ENCODE results near the gene ARHGAP11A. TPM values are rescaled to one million over a fixed set of nuclear protein-coding genes. Genes with fewer than 3 reads are reported as not detected.

ARHGAP11A gene
- total RNA-seq, 1 donor from 2014 or later, result 4.1 TPM

DNA sequence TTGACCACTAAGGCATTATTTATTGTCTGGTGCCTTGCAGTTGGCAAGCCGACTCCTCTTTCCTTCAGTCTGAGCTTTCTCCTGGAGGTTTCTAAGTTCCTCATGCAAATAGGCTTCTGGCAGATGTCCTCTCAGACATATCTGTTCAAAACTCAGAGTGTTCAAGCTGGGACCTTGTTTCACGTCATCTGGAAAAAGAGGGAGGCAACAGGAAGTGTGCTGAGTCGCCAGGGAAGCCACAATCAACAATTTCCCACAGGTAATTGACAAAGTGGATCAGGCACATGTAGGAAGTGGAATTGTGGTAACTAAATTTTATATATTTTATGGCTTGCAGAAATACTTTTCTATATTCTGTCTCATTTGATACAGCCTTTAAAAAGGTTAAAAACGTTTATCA, 40.8 kb downstream of the ARHGAP11A start:
- DNase-seq (ENCODE audit: low spot score), result no peak

DNA sequence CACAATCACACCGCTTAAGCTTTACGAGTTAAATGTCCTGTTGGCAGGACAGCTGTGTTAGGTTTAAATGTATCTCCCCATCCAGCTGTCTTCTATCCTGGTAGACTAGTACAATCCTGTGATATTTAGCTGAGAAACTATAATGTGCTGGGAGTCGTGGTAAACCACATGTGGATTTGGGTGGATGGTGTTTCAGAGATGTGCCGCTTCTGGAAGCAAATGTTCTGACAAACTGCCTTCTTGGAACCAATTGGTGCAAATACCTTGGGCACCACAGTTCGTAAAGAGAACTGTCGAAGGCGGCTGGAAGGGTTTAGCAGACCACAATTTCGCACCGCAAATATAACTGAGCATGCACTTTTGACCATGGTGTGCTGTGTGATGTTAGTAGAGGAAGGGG, 41.2 kb downstream of the ARHGAP11A start:
- DNase-seq (ENCODE audit: low spot score), result no peak

DNA sequence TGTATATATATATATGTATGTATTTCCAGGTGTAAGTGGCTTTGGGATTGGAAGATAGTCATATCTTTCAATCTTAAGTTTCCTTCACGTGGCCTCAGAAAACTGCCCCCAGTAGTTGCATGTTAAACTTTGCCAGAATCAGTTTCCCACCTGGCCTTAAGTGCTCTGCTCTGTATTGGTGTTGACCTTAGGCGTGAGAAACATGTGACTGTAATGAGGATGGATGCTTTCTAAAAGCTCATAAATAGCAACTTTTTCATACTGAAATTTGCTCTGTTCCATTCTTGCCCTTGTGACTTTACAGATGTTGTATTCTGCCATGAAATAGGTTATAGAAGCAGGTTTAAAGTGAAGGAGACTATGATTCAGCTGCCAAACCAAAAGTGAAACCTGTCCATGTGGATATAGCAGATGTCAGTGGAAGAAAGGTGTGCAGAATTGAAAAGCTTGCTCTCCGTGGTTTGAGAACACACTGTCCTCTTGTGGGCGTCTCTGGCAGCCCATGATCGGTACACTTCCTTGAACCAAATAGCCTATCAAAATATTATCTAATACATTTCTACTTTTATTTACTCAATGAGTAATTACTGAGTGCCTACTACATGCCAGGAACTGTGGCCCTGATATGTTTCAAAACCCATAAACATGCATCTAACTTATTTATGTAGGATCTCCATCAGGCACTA, 42.0 kb downstream of the ARHGAP11A start:
- DNase-seq (ENCODE audit: low spot score), result no peak

DNA sequence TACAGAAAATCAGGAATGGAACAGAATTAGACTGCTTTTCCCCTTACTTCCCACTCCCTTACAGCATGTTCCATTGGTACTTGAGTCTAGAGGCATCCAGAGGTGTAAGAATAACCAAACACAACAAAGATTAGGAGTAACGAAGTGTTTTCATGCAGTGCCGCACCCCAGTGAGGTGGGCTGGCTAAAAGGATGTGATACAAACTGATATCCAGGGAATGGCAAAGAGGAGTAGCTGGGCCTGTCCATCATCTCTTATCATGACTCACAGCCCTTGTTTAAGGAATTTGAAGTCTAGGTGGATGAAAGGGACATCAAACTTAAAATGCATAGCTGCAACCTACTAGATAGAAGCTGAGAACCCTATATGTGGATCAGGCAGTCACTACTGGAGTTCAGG, 42.6 kb downstream of the ARHGAP11A start:
- no peak for DNase-seq (ENCODE audit: low spot score)

DNA sequence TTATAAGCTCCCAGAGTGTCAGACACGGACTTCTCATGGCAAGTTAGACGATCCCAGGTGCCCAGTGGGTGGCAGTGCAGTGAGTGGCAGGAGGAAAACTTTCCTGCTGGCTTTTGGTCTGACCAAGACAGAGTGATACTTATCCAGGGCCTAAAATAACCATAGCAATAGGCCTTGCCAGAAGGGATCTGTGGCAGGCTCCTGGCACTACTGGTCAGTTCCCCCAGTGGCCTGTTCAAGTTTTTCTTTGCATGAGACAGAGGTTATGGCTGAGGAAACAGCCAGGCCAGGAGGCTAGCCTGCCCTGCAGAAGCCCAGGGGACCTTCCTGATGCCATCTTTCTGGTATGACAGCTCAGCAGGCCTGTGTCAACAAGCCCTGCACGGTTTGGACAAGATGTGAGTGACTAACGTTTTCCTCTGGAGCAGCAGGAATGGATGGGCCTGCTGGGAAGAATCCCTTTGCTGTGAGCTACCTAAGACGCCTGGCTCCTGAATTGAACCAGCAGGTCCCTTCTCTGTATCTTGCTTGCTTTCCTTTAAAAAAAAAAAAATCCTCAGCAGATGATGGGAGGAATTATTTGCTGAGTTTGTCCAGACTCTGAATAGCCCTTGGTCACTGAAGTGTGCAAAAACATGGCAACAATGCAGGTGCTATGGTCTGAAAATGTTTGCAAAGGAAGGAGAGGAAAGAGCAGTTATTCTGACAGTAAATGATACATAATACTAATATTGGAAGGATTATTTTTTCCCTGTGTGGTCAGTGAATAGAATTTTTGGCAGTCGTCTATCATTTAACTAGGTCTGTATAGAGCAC, 44.2 kb downstream of the ARHGAP11A start:
- DNase-seq (ENCODE audit: low spot score), result no peak

DNA sequence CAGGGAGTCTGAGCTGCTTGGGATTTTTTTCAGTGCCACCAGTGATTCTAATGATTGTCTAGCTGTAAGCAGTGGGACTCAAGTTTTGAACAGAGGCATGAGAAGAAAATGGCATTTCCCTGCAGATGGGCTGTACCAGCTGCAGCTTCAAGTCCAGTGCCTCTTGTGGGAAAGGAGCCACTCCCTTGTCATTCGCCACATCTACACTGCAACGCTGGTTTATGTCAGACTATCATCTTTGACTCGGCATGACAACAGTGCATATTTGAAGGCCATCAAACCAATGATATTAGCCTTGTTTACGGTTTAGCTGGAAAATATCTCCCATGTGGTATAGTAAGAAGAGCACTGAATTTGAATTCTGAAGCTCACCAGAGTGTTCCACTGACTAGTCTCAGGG, 48.4 kb downstream of the ARHGAP11A start:
- no peak for DNase-seq (ENCODE audit: low spot score)

DNA sequence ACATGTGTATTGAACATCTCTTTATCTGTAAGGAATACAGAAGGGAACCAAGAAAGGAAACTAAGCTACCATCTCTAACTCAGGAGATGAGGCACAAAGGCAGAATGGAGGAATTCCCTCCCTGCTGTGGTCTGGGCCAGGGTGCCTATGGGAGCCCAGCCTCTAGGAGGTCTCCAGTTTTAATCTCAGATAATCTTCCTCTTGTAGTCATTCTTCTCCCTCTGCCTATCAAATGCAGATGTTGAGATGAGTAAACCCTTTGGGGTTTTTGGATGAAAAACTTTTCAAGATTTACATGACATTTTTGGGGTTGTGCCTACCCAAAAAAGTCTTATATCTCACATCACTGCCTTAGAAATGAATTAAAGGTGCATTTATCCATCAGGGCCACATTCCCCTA, 49.5 kb downstream of the ARHGAP11A start:
- no peak for DNase-seq (ENCODE audit: low spot score)

DNA sequence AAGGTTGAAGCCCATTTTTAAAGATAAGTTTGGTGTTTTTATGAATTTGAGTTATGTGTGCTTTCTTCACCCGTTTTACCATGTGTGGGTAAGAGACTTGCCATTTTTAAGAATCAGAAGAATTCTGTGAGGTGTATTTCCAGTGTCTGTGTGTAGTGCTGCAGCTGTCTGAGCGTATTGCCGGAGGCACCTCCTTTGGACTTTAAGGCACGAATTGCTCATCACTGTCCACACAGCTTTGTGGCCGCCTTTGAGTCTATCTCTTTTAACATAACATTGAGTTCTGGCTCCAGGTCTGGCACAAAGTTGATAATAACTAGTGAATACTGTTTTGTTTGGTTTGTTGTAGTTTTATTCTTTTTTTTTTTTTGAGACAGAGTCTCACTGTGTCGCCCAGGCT, 52.0 kb downstream of the ARHGAP11A start:
- no peak for DNase-seq (ENCODE audit: low spot score)

DNA sequence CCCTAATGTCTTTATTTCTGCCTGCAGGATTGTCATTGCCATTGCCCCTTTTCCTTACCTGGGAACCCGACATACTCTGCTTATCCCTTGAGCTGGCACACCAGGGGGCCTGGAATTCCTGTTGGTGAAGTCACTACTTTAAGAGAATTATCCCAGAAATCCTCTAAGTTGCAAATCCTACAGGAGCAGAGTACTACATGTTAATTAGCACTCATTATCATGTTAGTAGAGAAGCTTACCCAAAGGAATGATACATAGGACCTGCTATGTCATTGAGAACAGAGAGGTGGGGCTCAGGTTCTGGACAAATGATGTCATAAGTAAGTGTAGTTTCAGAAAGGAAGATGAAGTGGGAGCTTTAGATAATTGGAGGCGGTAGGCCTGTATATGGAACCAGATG, 53.6 kb downstream of the ARHGAP11A start:
- no peak for DNase-seq (ENCODE audit: low spot score)

DNA sequence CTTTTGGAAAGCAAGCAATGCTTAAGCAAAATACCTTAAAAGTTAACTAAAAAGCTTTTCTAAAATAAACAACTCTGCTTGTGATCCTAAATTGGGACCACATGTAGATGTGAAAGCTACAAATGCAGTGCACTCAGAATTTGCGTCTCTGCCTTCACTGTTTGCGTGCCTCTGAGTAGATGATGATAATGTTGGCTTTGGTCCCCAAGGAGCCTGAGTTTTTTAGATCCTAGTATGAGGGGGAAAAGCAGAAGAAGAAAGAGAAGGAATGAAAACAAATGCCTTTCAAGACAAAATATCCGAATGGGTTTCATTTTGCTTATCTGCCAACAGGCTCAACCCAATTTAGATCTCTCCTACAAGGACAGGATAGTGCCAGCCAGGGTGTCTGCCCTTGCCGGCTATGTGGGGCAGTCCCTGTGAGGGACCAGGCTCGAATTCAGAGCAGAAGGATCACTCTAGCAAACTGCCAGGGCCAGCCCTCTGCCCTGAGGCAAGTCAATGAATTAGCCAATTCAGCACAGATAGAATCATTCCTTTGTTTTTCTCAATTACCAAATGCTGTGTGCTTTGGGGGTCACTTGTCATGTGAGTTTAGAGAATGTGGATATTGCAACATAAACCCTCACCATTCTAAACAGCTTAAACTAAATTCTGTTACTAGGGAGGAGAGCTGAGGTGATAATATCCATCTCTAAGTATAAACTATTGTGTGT, 54.8 kb downstream of the ARHGAP11A start:
- no peak for DNase-seq (ENCODE audit: low spot score)

DNA sequence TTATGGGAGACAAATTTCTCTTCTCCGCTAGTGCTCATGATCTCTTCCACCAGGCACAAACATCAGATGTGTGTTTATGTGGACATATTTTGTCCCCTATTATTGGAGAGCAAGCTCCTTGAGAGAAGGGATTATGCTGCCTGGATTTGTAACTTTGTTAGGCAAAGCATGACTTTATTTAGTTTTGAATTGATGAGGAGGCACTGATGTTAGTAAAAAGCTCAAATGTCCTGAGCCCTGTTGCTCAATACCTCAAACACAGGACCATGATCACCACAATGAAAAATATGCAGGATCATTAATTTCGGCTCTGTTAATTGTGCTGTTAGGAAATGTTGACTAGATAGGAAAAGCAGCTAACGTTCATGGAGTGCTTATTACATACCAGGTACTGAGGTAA, 55.3 kb downstream of the ARHGAP11A start:
- DNase-seq (ENCODE audit: low spot score), result no peak

DNA sequence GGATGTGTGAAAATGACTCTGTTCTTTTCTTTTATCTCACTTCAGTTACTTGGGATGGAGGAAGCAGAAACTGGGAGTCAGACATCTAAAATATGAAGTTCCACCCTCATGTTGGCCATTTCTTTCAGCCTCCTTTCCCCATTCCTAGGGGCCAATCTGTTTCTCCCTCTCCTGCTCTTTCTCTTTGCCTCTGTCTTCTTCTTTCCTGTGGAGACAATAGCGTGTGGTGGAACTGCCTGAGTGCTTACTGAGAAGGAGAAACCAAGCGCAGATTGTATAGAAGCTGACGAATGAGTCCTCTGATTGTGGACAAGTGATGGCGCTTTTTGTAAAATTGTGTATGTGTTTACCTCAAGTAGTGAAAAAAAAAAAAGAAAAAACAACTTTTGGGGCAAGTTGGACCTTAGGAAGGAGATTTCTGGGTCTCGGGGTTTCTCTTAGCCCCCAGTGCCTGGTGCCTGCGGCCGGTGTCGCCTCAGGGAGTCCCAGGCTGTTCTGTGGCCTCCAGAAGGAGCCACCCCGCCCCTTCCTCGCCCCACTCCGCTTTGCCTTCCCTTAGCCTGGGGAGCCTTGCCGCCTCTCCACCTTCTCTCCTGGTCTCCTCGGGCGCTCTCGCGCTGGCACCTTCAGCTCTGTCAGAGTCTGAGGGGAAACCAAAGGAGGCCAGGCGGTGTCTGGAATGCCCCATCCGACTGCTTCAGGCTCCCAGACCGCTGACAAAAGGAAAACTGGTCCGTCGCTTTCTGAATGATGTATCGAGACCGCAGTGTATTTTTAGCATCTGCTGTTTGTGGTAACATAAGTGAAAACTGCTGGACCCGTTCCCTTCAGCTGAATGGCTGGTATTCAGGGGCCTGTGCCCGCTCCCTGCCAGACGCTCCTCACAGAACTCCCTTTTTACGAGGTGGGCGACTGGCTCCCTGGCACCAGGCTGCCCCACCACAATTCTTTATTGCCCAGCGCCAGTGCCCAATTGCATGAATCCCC, 56.3 kb downstream of the ARHGAP11A start:
- DNase-seq (ENCODE audit: low spot score), result no peak

DNA sequence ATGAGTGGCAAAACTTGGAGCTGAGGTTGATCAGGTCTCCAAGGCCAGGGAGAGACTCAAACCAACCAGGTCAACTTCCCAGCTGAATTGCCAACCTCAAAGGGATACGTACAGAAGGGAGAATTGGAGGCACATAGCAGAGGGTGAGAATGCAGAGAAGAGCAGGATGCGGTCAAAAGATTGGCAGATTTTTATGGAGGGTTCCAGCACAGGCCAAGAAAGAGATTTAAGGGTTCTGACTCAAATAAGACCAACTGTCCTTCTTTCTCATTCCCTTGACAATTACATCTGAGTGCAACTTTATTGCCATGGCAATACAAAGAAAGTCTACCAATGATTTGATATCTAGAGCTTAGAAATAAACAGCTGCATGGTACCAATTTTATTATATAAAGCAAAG, 59.4 kb downstream of the ARHGAP11A start:
- DNase-seq (ENCODE audit: low spot score), result no peak

DNA sequence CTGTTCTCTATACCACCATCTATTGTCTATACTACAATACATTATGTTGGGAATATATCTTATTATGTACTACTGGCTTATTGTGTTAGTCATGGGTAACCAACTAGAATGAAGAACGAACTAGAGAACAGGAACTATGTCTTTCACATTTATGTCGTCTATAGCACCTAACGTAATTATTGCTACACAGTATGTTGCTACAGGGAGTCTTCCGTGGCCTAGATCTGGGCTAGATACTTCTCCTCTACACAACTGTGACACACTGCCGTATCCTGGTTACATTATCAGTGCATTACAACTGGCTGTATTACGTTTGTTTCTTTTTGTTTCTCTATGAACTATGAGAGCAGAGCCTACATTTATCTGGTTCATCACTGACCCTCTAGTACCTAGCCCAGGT, 60.2 kb downstream of the ARHGAP11A start:
- no peak for DNase-seq (ENCODE audit: low spot score)

DNA sequence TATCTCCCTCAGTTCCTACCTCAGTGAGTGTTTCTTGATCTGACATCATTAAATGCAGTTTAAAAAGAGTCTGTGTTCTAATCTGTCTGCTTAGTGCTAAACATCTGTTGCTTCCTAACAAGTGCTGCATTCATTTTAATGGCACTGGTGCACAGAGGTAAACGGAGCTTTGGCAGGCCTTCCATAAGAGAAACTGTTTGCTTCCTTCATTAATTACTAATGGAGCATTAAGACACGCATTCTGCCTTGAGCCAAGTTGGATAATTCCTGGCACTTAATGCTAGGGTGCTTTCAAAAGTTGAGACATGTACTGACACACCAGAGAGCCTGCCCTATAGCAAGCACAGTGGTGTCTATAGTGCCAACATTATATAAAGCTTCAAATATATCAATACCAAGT, 60.9 kb downstream of the ARHGAP11A start:
- DNase-seq (ENCODE audit: low spot score), result no peak

DNA sequence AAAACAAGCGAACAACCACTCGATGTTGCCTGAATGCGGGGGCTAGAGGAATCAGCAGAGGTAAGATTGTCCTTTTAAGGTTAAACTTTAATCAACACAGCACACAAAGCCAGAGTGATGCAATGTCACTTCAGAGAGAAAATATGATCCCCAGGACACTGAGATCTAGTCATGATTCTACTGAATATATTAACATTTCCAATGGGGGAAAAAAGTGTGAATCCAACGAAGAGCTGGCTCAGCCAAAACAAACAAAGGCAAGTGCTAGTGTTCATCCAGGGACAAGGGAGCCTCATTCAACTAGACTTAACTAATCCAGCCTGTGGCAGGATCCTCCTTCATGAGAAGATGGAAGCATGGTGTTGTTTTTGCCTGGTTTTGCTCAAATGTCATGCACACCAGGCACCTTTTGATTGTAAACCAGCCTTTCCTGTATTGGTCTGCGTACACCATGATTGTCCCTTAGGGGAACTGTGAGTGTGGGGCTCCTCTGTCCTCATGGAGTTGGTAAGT, 62.0 kb downstream of the ARHGAP11A start:
- DNase-seq (ENCODE audit: low spot score), result no peak

DNA sequence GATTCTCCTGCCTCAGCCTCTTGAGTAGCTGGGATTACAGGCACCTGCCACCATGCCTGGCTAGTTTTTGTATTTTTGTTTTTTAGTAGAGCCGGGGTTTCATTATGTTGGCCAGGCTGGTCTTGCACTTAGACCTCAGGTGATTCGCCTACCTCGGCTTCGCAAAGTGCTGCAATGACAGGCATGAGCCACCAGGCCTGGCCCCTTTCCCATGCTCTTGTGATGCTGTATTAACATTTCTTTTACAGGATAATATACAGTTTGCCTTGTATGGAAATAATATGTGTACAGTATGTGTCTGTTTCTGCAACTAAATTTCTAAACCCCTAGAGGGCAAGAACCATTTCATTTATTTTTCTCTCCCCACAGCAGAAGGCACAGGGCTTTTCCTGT, 64.0 kb downstream of the ARHGAP11A start:
- no peak for DNase-seq (ENCODE audit: low spot score)

DNA sequence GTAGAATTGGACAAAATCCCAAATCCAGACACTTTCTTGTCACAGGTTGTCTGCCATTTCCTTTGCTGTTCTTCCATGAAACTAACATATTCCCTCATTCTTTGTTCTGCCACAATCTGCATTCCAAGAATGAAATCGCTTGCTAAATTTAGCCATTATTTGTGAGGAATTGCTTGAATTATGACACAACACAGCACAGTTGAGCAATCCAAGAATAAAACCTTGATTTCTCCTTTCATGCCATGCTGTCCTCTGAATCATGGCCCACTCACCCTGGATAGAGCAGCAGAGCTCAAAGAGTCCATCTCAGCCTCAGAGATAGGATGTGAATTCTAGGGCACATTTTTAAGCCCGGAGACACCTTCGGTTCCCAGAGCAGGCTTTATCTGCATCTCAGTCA, 67.3 kb downstream of the ARHGAP11A start:
- no peak for DNase-seq (ENCODE audit: low spot score)

DNA sequence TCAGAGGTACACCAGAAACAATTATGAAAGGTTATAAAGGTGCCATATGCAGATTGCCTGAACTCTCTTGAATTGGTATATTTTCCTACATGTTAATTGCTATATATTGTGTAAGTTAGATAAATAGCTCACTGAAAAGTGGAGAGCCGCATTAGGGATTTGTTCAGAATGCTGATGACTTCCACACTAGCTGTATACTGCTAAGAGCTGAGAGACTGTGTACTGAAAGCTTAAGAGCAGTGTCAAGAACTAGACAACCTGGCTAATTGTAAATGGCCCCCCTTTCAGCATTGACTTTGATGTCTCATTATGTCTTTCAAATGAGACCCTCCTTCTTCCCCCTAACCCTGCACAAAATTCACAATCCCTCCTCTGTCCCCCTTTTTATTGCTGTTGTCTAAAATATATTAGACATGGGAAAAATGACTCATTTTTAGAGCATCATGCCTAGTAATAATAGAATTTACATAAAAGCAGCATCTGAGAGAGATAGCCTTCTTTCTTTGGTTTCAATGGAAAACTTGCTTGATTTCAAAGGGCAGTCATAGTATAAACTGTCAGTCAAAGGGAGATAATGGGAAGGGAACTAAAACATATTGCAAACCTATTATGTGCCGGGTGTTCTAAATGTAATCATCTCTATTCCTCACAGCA, 67.8 kb downstream of the ARHGAP11A start:
- no peak for DNase-seq (ENCODE audit: low spot score)

DNA sequence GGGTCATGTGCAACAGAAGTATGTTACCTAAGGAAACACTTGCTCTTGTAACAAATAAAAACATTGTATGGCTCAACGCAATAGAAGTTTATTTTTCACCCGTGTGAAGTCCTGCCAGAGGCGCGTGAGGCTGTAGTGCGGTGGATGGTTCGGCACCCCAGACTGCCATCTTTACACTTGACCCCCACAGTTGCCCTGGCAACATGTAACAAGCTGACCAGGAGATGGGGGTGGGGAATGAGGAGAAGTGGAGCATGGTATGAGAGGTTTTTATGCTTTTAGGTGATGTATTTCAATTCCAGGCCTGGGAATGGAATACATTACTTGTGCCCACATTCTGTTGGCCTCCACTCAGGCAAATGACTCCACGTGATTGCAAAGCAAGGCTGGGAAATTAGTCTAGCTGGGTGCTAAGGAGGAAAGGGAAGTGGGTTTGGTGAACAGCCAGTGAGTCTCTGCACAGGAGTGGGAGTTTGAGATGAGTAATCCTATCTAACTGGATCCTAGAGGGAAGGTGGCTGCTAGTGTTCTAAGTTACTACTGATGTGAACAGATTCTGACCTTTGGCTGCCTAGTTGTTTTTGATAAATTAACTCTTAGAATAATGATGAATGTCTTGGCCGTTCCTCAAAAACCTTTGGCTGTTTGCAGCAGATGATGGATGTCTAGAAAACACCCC, 68.7 kb downstream of the ARHGAP11A start:
- DNase-seq (ENCODE audit: low spot score), result no peak

Data from mucosa of gallbladder (tissue), 1 donor.